ENCODE data around the gene PKN3. TPM values are rescaled to one million over a fixed set of nuclear protein-coding genes. Genes with fewer than 3 reads are reported as not detected.

Gene PKN3
- total and polyA plus RNA-seq, 9 of the 15 experiments (the other 6 are each of a cell fraction or from before 2014, with no cell fraction given): 0.82 to 49.2 (median 19.7) TPM

- FAIRE-seq: no peak
- CTCF ChIA-PET (ENCODE audit: low intra/inter-chr PET ratio): no interaction called here
- intact Hi-C loops (cut with micrococcal nuclease): no loop called here
- TF ChIP-seq NR2C2 (CRISPR knock-in tag; IDR thresholded peaks at IDR 0.05) (no peak), NR2C2 (tag; IDR thresholded peaks at IDR 0.05) (no peak), CHD4 (IDR thresholded peaks at IDR 0.05; ENCODE audit: insufficient read depth, insufficient replicate concordance, low read depth, low read length, poor library complexity, severe bottlenecking) (no peak), ZBTB17 (CRISPR knock-in tag; IDR thresholded peaks at IDR 0.05) (no peak), BCOR (IDR thresholded peaks at IDR 0.05) (peak; percentile 62), RBM14 (IDR thresholded peaks at IDR 0.05; ENCODE audit: borderline replicate concordance, insufficient read depth, low read depth, low read length) (no peak), FOXA1 (IDR thresholded peaks at IDR 0.05; ENCODE audit: borderline replicate concordance) (no peak), AFF4 (CRISPR knock-in tag; IDR thresholded peaks at IDR 0.05) (no peak), ZNF347 (CRISPR knock-in tag; IDR thresholded peaks at IDR 0.05; ENCODE audit: low read depth) (no peak), ZNF586 (CRISPR knock-in tag; conservative IDR thresholded peaks at IDR 0.05) (no peak), RBM15 (IDR thresholded peaks at IDR 0.05; ENCODE audit: insufficient read depth, low read length) (no peak), NR4A1 (CRISPR knock-in tag; IDR thresholded peaks at IDR 0.05) (no peak), NR4A1 (tag; IDR thresholded peaks at IDR 0.05) (no peak), ZNF121 (CRISPR knock-in tag; conservative IDR thresholded peaks at IDR 0.05) (peak; percentile 96), RBM25 (IDR thresholded peaks at IDR 0.05; ENCODE audit: low read depth, low read length, severe bottlenecking) (peak; percentile 25), HBP1 (CRISPR knock-in tag; IDR thresholded peaks at IDR 0.05) (no peak), YBX1 (IDR thresholded peaks at IDR 0.05) (no peak), POLR2A (conservative IDR thresholded peaks at IDR 0.05) (no peak)
- TF ChIP-seq, protein P1, sequence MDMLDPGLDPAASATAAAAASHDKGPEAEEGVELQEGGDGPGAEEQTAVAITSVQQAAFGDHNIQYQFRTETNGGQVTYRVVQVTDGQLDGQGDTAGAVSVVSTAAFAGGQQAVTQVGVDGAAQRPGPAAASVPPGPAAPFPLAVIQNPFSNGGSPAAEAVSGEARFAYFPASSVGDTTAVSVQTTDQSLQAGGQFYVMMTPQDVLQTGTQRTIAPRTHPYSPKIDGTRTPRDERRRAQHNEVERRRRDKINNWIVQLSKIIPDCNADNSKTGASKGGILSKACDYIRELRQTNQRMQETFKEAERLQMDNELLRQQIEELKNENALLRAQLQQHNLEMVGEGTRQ (CRISPR knock-in tag; IDR thresholded peaks at IDR 0.05): no peak
Measured at GRCh38 chr9:128657796-128658195, 44.5 kb upstream of the PKN3 start.

More at GRCh38 chr9:128657796-128658195, 44.5 kb upstream of the PKN3 start:
- no peak for DNase-seq (ENCODE audit: extremely low read depth in 1 of 4, low spot score in 3 of 4)
- H2AFZ ChIP-seq (ENCODE audit: low read depth, low read length): peak overlapping the region; percentile 99
- WGBS (ENCODE audit: insufficient coverage, low coverage, missing lambda C conversion rate): 76% methylated on average over 3 of the region's 3 CpGs
- H3K4me1 ChIP-seq (replicated peaks in 1 of 2; ENCODE audit: control insufficient read depth in 2 of 2, insufficient read depth in 2 of 2, low read length in 2 of 2): peaks cover 5 to 28% of the 10 kb centered on the region in 2 experiments; a peak in 4 of 5 replicates
- no peak overlapping the region for H3K9ac ChIP-seq (ENCODE audit: insufficient read depth in 1 of 2, low read depth in 2 of 2, low read length in 2 of 2)
- H3K9me1 ChIP-seq (ENCODE audit: control insufficient read depth, insufficient read depth, low read length): no peaks in the 10 kb centered on the region
- in situ Hi-C loops (cut with MboI): no loop called here
- no peak overlapping the region for H3K4me3 ChIP-seq
- no peak overlapping the region for H3K27ac ChIP-seq (ENCODE audit: extremely low read depth, low read depth, low read length)
- peaks cover 13% of the 10 kb centered on the region; the same call in 2 of the 3 replicates for H3K36me3 ChIP-seq (ENCODE audit: control insufficient read depth, insufficient read depth, low read length)
- no peaks in the 10 kb centered on the region; a peak in 1 of 5 replicates for H3K27me3 ChIP-seq (ENCODE audit: control insufficient read depth in 2 of 2, insufficient read depth in 2 of 2, low read length in 2 of 2)
- POLR2A ChIA-PET: interaction anchor here (0.6 to 1.9 kb wide), 7 partner anchors 9 to 1302 kb away, joined by 3 to 8 read pairs (median 3); no protein-coding TSS in a partner anchor
- no TSS peak for BruUV-seq (replicated peaks)
- no peaks in the 10 kb centered on the region for H4K20me1 ChIP-seq (replicated peaks; ENCODE audit: control insufficient read depth, insufficient read depth, low read length)
- ATAC-seq: no peak
- H3K9me3 ChIP-seq (replicated peaks; ENCODE audit: control insufficient read depth, insufficient read depth, low read depth, low read length): no peaks in the 10 kb centered on the region
- H3K4me2 ChIP-seq (ENCODE audit: insufficient read depth, low read length): no peak overlapping the region
- peaks cover 30% of the 10 kb centered on the region for H3K79me2 ChIP-seq (ENCODE audit: control insufficient read depth, insufficient read depth, low read length)

Measured in K562 (cell line).